ENCODE data around the gene ABCB9. TPM values are rescaled to one million over a fixed set of nuclear protein-coding genes. Genes with fewer than 3 reads are reported as not detected.

The ABCB9 gene
- total and polyA plus RNA-seq, 2 donors (not counting 1 experiment from before 2014, with no cell fraction given) = 2.1 to 3.7 TPM

DNA sequence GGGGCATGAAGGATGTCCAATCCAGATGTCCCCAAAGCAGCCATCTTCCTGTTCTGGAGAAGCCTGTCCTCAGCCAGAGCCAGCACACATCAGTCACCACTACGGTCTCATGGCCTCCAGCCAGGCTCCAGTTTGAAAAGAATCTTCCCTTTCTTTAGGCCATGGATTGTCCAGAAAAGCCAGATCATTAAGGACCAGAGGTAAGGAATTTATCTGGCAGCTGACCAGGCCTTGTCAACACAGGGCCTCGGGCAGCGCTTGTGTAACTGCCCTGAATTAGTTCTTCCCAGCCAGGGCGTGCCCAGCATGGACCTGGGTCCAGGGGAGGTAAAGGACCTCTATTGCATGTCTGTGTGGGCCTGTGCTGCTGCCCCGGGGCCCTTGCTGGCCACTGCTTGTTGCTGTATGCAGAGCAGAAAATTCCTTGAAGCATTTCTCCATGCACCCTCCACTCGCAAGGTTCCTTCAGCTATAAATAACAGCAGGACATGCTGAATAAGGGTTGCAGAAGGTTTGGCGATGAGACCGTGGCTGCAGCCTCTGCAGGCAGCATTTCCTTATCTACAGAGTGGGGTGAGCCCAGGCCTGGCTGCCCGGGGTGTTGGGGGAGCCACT, 48.6 kb downstream of the ABCB9 start:
- H3K27me3 Mint-ChIP-seq = no peaks in the 10 kb centered on the region
- no peak overlapping the region for H3K4me2 ChIP-seq (replicated peaks; ENCODE audit: low read depth, low read length, poor library complexity, severe bottlenecking)

More for the DNA sequence above, 48.6 kb downstream of the ABCB9 start:
- H3K27ac ChIP-seq (ENCODE audit: low read length in 2 of 2) = no peak overlapping the region
- no peak for TF ChIP-seq EZH2 (IDR thresholded peaks at IDR 0.05; ENCODE audit: borderline replicate concordance, insufficient read depth, low read depth, low read length, poor library complexity, severe bottlenecking)
- TF ChIP-seq, protein P1, sequence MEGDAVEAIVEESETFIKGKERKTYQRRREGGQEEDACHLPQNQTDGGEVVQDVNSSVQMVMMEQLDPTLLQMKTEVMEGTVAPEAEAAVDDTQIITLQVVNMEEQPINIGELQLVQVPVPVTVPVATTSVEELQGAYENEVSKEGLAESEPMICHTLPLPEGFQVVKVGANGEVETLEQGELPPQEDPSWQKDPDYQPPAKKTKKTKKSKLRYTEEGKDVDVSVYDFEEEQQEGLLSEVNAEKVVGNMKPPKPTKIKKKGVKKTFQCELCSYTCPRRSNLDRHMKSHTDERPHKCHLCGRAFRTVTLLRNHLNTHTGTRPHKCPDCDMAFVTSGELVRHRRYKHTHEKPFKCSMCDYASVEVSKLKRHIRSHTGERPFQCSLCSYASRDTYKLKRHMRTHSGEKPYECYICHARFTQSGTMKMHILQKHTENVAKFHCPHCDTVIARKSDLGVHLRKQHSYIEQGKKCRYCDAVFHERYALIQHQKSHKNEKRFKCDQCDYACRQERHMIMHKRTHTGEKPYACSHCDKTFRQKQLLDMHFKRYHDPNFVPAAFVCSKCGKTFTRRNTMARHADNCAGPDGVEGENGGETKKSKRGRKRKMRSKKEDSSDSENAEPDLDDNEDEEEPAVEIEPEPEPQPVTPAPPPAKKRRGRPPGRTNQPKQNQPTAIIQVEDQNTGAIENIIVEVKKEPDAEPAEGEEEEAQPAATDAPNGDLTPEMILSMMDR (IDR thresholded peaks at IDR 0.05) = no peak
- CTCF ChIA-PET = no interaction called here
- POLR2A ChIA-PET = no interaction called here
- no peak for DNase-seq
- no peaks in the 10 kb centered on the region for H3K9me3 ChIP-seq (ENCODE audit: control extremely low read depth in 1 of 3, control insufficient read depth in 2 of 3, insufficient read depth in 1 of 3, low read length in 2 of 3)
- H3K4me3 Mint-ChIP-seq = no peak overlapping the region
- H3K4me3 ChIP-seq (ENCODE audit: control extremely low read depth in 1 of 5, extremely low read depth in 1 of 5, insufficient read depth in 1 of 5, low read depth in 2 of 5, low read length in 4 of 5) = no peak overlapping the region
- H3K79me2 ChIP-seq (ENCODE audit: control insufficient read depth, insufficient read depth, low read length) = no peaks in the 10 kb centered on the region
- peaks cover 6% of the 10 kb centered on the region for H3K4me1 Mint-ChIP-seq
- H3K9ac ChIP-seq (ENCODE audit: low read length) = no peak overlapping the region
- H4K20me1 ChIP-seq (ENCODE audit: control insufficient read depth, insufficient read depth, low read length, poor library complexity, severe bottlenecking) = no peaks in the 10 kb centered on the region
- no peak for ATAC-seq (ENCODE audit: low read depth)
- H3K27ac Mint-ChIP-seq = no peak overlapping the region
- peak overlapping the region; percentile 18 for H2AFZ ChIP-seq (ENCODE audit: insufficient read depth, low read depth, low read length, poor library complexity, severe bottlenecking)
- intact Hi-C loops (cut with micrococcal nuclease) = no loop called here
- H3K36me3 ChIP-seq (replicated peaks in 1 of 2; ENCODE audit: control extremely low read depth in 1 of 2, control insufficient read depth in 1 of 2, extremely low read depth in 1 of 2, insufficient read depth in 2 of 2, low read length in 1 of 2) = no peaks in the 10 kb centered on the region
- H3K4me1 ChIP-seq (ENCODE audit: control insufficient read depth in 2 of 2, insufficient read depth in 2 of 2, low read length in 2 of 2) = peaks cover 0 to 7% of the 10 kb centered on the region in 2 donors
- no peaks in the 10 kb centered on the region for H3K27me3 ChIP-seq (replicated peaks in 1 of 4; ENCODE audit: control extremely low read depth in 1 of 4, control insufficient read depth in 3 of 4, insufficient read depth in 4 of 4, low read length in 3 of 4)
- H3K9me3 Mint-ChIP-seq (ENCODE audit: insufficient read depth) = no peaks in the 10 kb centered on the region
- 55% methylated on average over 7 of the region's 9 CpGs for WGBS (ENCODE audit: insufficient coverage)

Measured in B cell (primary cell).